T-helper 1 cell treated with Interleukin-12 subunit alpha and Interleukin-12 subunit beta and Interleukin-4 antibody, amounts not matched to agents 30 μg/mL and 1 μg/mL, for 36 hours (primary cell): ENCODE measurements around the gene MDFI.
"Not testable (repeated sequence)": the region's sequence is repeated elsewhere in the genome, so short reads cannot be mapped to it uniquely, and the experiment has no call there.

Experiments
- H3K27ac Mint-ChIP-seq: one replicate; pipeline ENCODE4 v1.8.0; 2021; ENCODE audit warnings: mild to moderate bottlenecking, mixed read lengths
- H3K27me3 Mint-ChIP-seq: one replicate; pipeline ENCODE4 v1.8.0; 2021; ENCODE audit warnings: low read depth, mixed read lengths
- H3K36me3 Mint-ChIP-seq: one replicate; pipeline ENCODE4 v1.8.0; 2021; ENCODE audit warnings: low read depth, mixed read lengths
- H3K4me1 Mint-ChIP-seq: one replicate; pipeline ENCODE4 v1.8.0; 2021; ENCODE audit warnings: low read depth, mixed read lengths
- H3K4me3 Mint-ChIP-seq: one replicate; pipeline ENCODE4 v1.8.0; 2021; ENCODE audit warnings: mild to moderate bottlenecking, moderate library complexity, mixed read lengths
- H3K9me3 Mint-ChIP-seq: one replicate; pipeline ENCODE4 v1.8.0; 2021; ENCODE audit warnings: mixed read lengths

Gene MDFI

GRCh38 chr6:41618598-41618997 is 19.7 kb upstream of the MDFI start:
- Mint-ChIP-seq H3K9me3 (peaks cover 9% of the 10 kb centered on the region), H3K4me3 (no peak overlapping the region), H3K27me3 (peaks cover 31% of the 10 kb centered on the region), H3K36me3 (no peaks in the 10 kb centered on the region), H3K27ac (no peak overlapping the region), H3K4me1 (no peaks in the 10 kb centered on the region)

- H3K27ac Mint-ChIP-seq, H3K4me3 Mint-ChIP-seq, H3K9me3 Mint-ChIP-seq, H3K36me3 Mint-ChIP-seq, H3K4me1 Mint-ChIP-seq: not testable (repeated sequence)
- peaks cover 26% of the 10 kb centered on the region for H3K27me3 Mint-ChIP-seq
These were observed 19.1 kb upstream of the MDFI start for GRCh38 chr6:41619193-41619592.

- Mint-ChIP-seq H3K36me3 (no peaks in the 10 kb centered on the region), H3K27ac (no peak overlapping the region), H3K4me1 (peaks cover 9% of the 10 kb centered on the region), H3K9me3 (peaks cover 9% of the 10 kb centered on the region), H3K27me3 (peaks cover 23% of the 10 kb centered on the region), H3K4me3 (no peak overlapping the region)
These were observed 16.9 kb upstream of the MDFI start for GRCh38 chr6:41621367-41621766.

- peaks cover 9% of the 10 kb centered on the region for H3K9me3 Mint-ChIP-seq
These were observed 16.5 kb upstream of the MDFI start for GRCh38 chr6:41621802-41622201.

GRCh38 chr6:41622206-41622988 is 15.9 kb upstream of the MDFI start:
- Mint-ChIP-seq H3K4me1 (peaks cover 9% of the 10 kb centered on the region), H3K27ac (no peak overlapping the region), H3K4me3 (no peak overlapping the region), H3K9me3 (peaks cover 9% of the 10 kb centered on the region), H3K36me3 (no peaks in the 10 kb centered on the region), H3K27me3 (peaks cover 23% of the 10 kb centered on the region)

More at GRCh38 chr6:41621802-41622201, 16.5 kb upstream of the MDFI start:
- Mint-ChIP-seq H3K36me3 (no peaks in the 10 kb centered on the region), H3K27me3 (peaks cover 23% of the 10 kb centered on the region), H3K4me3 (no peak overlapping the region), H3K4me1 (peaks cover 9% of the 10 kb centered on the region), H3K27ac (no peak overlapping the region)

GRCh38 chr6:41623330-41623729 is 14.9 kb upstream of the MDFI start:
- Mint-ChIP-seq H3K4me3 (no peak overlapping the region), H3K36me3 (no peaks in the 10 kb centered on the region), H3K9me3 (peaks cover 9% of the 10 kb centered on the region), H3K27me3 (peaks cover 29% of the 10 kb centered on the region), H3K27ac (no peak overlapping the region), H3K4me1 (peaks cover 9% of the 10 kb centered on the region)

- H3K4me3 Mint-ChIP-seq, result no peak overlapping the region
These were observed 13.5 kb upstream of the MDFI start for GRCh38 chr6:41624621-41625380.

GRCh38 chr6:41625442-41625841 is 12.8 kb upstream of the MDFI start:
- peaks cover 31% of the 10 kb centered on the region for H3K27me3 Mint-ChIP-seq
- peaks cover 9% of the 10 kb centered on the region for H3K9me3 Mint-ChIP-seq
- H3K4me1 Mint-ChIP-seq, result peaks cover 9% of the 10 kb centered on the region
- H3K27ac Mint-ChIP-seq, result no peak overlapping the region
- H3K4me3 Mint-ChIP-seq, result no peak overlapping the region
- no peaks in the 10 kb centered on the region for H3K36me3 Mint-ChIP-seq

More at GRCh38 chr6:41624621-41625380, 13.5 kb upstream of the MDFI start:
- Mint-ChIP-seq H3K27ac (no peak overlapping the region), H3K9me3 (peaks cover 9% of the 10 kb centered on the region), H3K27me3 (peaks cover 31% of the 10 kb centered on the region), H3K36me3 (no peaks in the 10 kb centered on the region), H3K4me1 (peaks cover 9% of the 10 kb centered on the region)

GRCh38 chr6:41626022-41626421 is 12.2 kb upstream of the MDFI start:
- Mint-ChIP-seq H3K27me3 (peaks cover 34% of the 10 kb centered on the region), H3K36me3 (no peaks in the 10 kb centered on the region), H3K27ac (no peak overlapping the region)

GRCh38 chr6:41626917-41627316 is 11.4 kb upstream of the MDFI start:
- Mint-ChIP-seq H3K36me3 (no peaks in the 10 kb centered on the region), H3K27me3 (peaks cover 27% of the 10 kb centered on the region), H3K4me1 (peaks cover 9% of the 10 kb centered on the region), H3K4me3 (no peak overlapping the region), H3K9me3 (peaks cover 1% of the 10 kb centered on the region), H3K27ac (no peak overlapping the region)

More at GRCh38 chr6:41626022-41626421, 12.2 kb upstream of the MDFI start:
- peaks cover 9% of the 10 kb centered on the region for H3K9me3 Mint-ChIP-seq
- H3K4me3 Mint-ChIP-seq, result no peak overlapping the region
- H3K4me1 Mint-ChIP-seq, result peaks cover 9% of the 10 kb centered on the region

GRCh38 chr6:41629128-41629527 is 9.1 kb upstream of the MDFI start:
- Mint-ChIP-seq H3K4me1 (peaks cover 9% of the 10 kb centered on the region), H3K9me3 (no peaks in the 10 kb centered on the region), H3K27me3 (peaks cover 24% of the 10 kb centered on the region), H3K27ac (no peak overlapping the region), H3K4me3 (no peak overlapping the region), H3K36me3 (no peaks in the 10 kb centered on the region)

GRCh38 chr6:41630069-41630468 is 8.2 kb upstream of the MDFI start:
- Mint-ChIP-seq H3K4me3 (no peak overlapping the region), H3K36me3 (no peaks in the 10 kb centered on the region), H3K27ac (no peak overlapping the region), H3K4me1 (peaks cover 7% of the 10 kb centered on the region), H3K27me3 (peaks cover 33% of the 10 kb centered on the region), H3K9me3 (no peaks in the 10 kb centered on the region)

GRCh38 chr6:41630946-41631345 is 7.3 kb upstream of the MDFI start:
- H3K27me3 Mint-ChIP-seq, result peaks cover 38% of the 10 kb centered on the region
- no peak overlapping the region for H3K4me3 Mint-ChIP-seq
- no peak overlapping the region for H3K27ac Mint-ChIP-seq
- no peaks in the 10 kb centered on the region for H3K4me1 Mint-ChIP-seq
- no peaks in the 10 kb centered on the region for H3K36me3 Mint-ChIP-seq
- H3K9me3 Mint-ChIP-seq, result no peaks in the 10 kb centered on the region

- peaks cover 49% of the 10 kb centered on the region for H3K27me3 Mint-ChIP-seq
- H3K4me3 Mint-ChIP-seq, result no peak overlapping the region
- no peak overlapping the region for H3K27ac Mint-ChIP-seq
- H3K4me1 Mint-ChIP-seq, result no peaks in the 10 kb centered on the region
- H3K9me3 Mint-ChIP-seq, result no peaks in the 10 kb centered on the region
- no peaks in the 10 kb centered on the region for H3K36me3 Mint-ChIP-seq
These were observed 5.1 kb upstream of the MDFI start for GRCh38 chr6:41633056-41633634.

GRCh38 chr6:41634657-41635056 is 3.6 kb upstream of the MDFI start:
- H3K27me3 Mint-ChIP-seq, result peaks cover 55% of the 10 kb centered on the region
- H3K27ac Mint-ChIP-seq, result no peak overlapping the region
- no peak overlapping the region for H3K4me3 Mint-ChIP-seq
- H3K36me3 Mint-ChIP-seq, result no peaks in the 10 kb centered on the region
- H3K4me1 Mint-ChIP-seq, result no peaks in the 10 kb centered on the region
- H3K9me3 Mint-ChIP-seq, result no peaks in the 10 kb centered on the region
